HL-60 (cell line): ENCODE data around the gene GPR179.

ENCODE experiments used
- DNase-seq, 2 experiments: peaks; one replicate each; pipeline ENCODE4 v3.0.0-alpha.2; 2010 to 2020; ENCODE audit warnings: low read depth in 1 of 2, low spot score in 1 of 2
- H3K27ac ChIP-seq: fragments of 250-450 bp; sonication (Bioruptor Pico); replicated peaks from 2 replicates; pipeline ENCODE4 v1.5.1; 2020; ENCODE audit warnings: mild to moderate bottlenecking, moderate library complexity
- H3K27me3 ChIP-seq: fragments of 250-450 bp; sonication (Bioruptor Pico); 2 replicates; pipeline ENCODE4 v1.5.1; 2021; ENCODE audit warnings: mild to moderate bottlenecking, moderate library complexity; ENCODE audit not compliant: insufficient read depth, poor library complexity, severe bottlenecking
- H3K4me3 ChIP-seq: replicated peaks from 2 replicates; pipeline ENCODE4 v1.5.1; 2011; ENCODE audit warnings: mild to moderate bottlenecking, control low read depth, low read length; ENCODE audit not compliant: insufficient read depth
- CTCF ChIP-seq: IDR thresholded peaks from one replicate; pipeline ENCODE4 v1.5.1; 2011; ENCODE audit warnings: low read length, control low read depth, inconsistent platforms; ENCODE audit not compliant: insufficient read depth
- GABPA ChIP-seq: IDR thresholded peaks from 2 replicates; pipeline ENCODE4 v1.6.1; 2012; ENCODE audit warnings: low read depth
- POLR2AphosphoS5 ChIP-seq: IDR thresholded peaks from 2 replicates; pipeline ENCODE4 v1.6.1; 2012; ENCODE audit warnings: low read depth
- REST ChIP-seq: IDR thresholded peaks from 2 replicates; pipeline ENCODE4 v1.6.1; 2012; ENCODE audit warnings: low read depth; ENCODE audit not compliant: insufficient replicate concordance
- SPI1 ChIP-seq: IDR thresholded peaks from 2 replicates; pipeline ENCODE4 v1.6.1; 2012; ENCODE audit warnings: low read depth, mild to moderate bottlenecking, borderline replicate concordance

The GPR179 gene

DNA sequence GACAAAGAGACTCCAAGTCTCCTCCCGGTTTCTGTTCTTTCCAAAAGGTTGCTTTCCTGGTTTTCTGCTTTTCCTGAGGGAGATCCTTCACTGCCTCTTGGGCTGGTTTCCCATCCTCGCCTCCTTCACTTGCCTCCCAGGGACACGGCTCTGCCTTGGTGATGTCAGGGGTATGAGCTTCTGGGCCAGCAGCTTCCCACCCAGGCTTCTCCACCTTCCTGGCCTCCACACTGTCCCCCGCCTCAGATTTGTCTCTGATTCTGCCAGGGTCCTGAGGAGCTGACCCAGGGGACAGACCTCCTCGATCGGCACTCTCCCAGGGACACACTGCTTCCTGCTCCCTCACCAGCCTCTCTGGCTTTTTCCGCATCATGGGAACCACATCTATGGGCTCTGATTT, 14.5 kb downstream of the GPR179 start:
- no peak for TF ChIP-seq GABPA
- TF ChIP-seq REST = no peak
- TF ChIP-seq SPI1 = no peak
- no peak for TF ChIP-seq CTCF
- no peak for TF ChIP-seq POLR2AphosphoS5
- Histone ChIP-seq H3K4me3 (no peak overlapping the region), H3K27me3 (no peaks in the 10 kb centered on the region), H3K27ac (no peak overlapping the region)
- DNase-seq = no peak

- H3K27ac ChIP-seq = no peak overlapping the region
- DNase-seq = no peak
- H3K4me3 ChIP-seq = no peak overlapping the region
- no peaks in the 10 kb centered on the region for H3K27me3 ChIP-seq
- TF ChIP-seq GABPA = no peak
- TF ChIP-seq SPI1 = no peak
- no peak for TF ChIP-seq CTCF
- no peak for TF ChIP-seq REST
- TF ChIP-seq POLR2AphosphoS5 = no peak
Observed at GRCh38 chr17:38328620-38329019, 15.1 kb downstream of the GPR179 start.

DNA sequence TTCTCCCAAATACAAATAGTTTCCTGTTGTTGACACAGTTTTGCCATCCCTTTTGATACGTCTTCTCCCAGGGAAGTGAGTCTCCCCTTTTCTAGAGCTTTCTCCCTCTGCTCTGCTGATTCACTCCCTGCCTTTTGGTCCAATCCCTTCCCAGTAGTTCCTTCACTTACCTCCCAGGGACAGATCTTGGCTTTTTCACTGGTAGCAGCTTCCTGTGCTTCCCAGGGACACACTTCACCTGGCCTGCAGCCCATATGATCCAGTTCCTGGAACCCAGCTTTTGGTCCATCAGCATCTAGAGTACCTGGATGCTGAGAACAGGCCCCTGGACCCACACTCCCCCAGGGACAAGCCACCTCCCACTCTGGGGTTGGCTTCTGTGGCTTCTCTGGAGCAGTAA, 15.8 kb downstream of the GPR179 start:
- H3K27me3 ChIP-seq = no peaks in the 10 kb centered on the region
- no peak for TF ChIP-seq REST
- TF ChIP-seq CTCF = no peak
- TF ChIP-seq GABPA = no peak
- TF ChIP-seq SPI1 = no peak
- no peak for TF ChIP-seq POLR2AphosphoS5
- no peak for DNase-seq
- H3K27ac ChIP-seq = no peak overlapping the region
- no peak overlapping the region for H3K4me3 ChIP-seq
